Endothelial cell of umbilical vein (primary cell): ENCODE measurements around the gene CUBN. TPM values are rescaled to one million over a fixed set of nuclear protein-coding genes. Genes with fewer than 3 reads are reported as not detected.

Experiments
- BruUV-seq: library from RNA; stranded (reverse); fragments of 400-500 nt; replicated peaks from 2 replicates; lab custom pipeline; 2021; lab: Mats Ljungman, UMichigan
- CTCF ChIA-PET: fragments of 300-600, 350-600 bp; sonication (Branson Sonifier 250); formaldehyde crosslinking; loops from one replicate; lab custom pipeline; 2021; ENCODE audit warnings: antibody characterized with exemption, inconsistent platforms; lab: Charles Lee
- POLR2A ChIA-PET: fragments of 300-600, 350-600 bp; sonication (Branson Sonifier 250); formaldehyde crosslinking; loops from one replicate; lab custom pipeline; 2021; ENCODE audit warnings: antibody characterized with exemption, inconsistent platforms; lab: Charles Lee
- DNase-seq: peaks from one replicate; pipeline ENCODE4 v3.0.0-alpha.2; 2011; ENCODE audit warnings: low read depth, low spot score
- FAIRE-seq: peaks from 2 replicates; lab custom pipeline; 2011; peaks lifted over from hg19 to GRCh38; lab: Jason Lieb, UNC
- H2AFZ ChIP-seq: 2 replicates; pipeline ENCODE4 v1.6.0; 2012; ENCODE audit warnings: low read depth, low read length, control low read depth, inconsistent platforms
- H3K27ac ChIP-seq: 2 replicates; pipeline ENCODE4 v1.5.1; 2011; ENCODE audit warnings: low read depth, mild to moderate bottlenecking, control low read depth, low read length, moderate library complexity; ENCODE audit not compliant: insufficient read depth
- H3K27me3 ChIP-seq, 2 experiments: 2 replicates each; pipeline versions ENCODE4 v1.6.0 to v1.6.1; 2011; ENCODE audit warnings: low read length in 2 of 2, mixed read lengths in 1 of 2; ENCODE audit not compliant: control insufficient read depth in 2 of 2, insufficient read depth in 2 of 2
- H3K36me3 ChIP-seq, 2 experiments: 2 replicates in 1 of 2; 3 replicates in 1 of 2; pipeline ENCODE4 v1.5.1; 2011; ENCODE audit warnings: low read length in 2 of 2, mild to moderate bottlenecking in 1 of 2, moderate library complexity in 1 of 2; ENCODE audit not compliant: control insufficient read depth in 2 of 2, insufficient read depth in 2 of 2; ENCODE audit errors: extremely low read depth in 1 of 2
- H3K4me1 ChIP-seq: 3 replicates; pipeline ENCODE4 v1.5.1; 2011; ENCODE audit warnings: mild to moderate bottlenecking, low read length; ENCODE audit not compliant: control insufficient read depth, insufficient read depth; ENCODE audit errors: extremely low read depth
- H3K4me2 ChIP-seq: 2 replicates; pipeline ENCODE4 v1.6.1; 2011; ENCODE audit warnings: low read length, control low read depth, mixed read lengths; ENCODE audit not compliant: insufficient read depth
- H3K4me3 ChIP-seq, 3 experiments: fragments of 200-600 bp in 1 of 3; sonication (generic), shearing (Covaris generic) in 1 of 3; replicated peaks in 1 of 3; 2 replicates each; pipeline ENCODE4 v1.5.1; 2011 to 2016; ENCODE audit warnings: control low read depth in 3 of 3, low read length in 3 of 3, mild to moderate bottlenecking in 2 of 3, inconsistent platforms in 1 of 3, low read depth in 1 of 3, moderate library complexity in 1 of 3; ENCODE audit not compliant: insufficient read depth in 1 of 3
- H3K79me2 ChIP-seq: 2 replicates; pipeline ENCODE4 v1.6.0; 2012; ENCODE audit warnings: low read length, inconsistent platforms; ENCODE audit not compliant: control insufficient read depth, insufficient read depth
- H3K9ac ChIP-seq: replicated peaks from 2 replicates; pipeline ENCODE3; 2011; ENCODE audit warnings: low read length, control low read depth; ENCODE audit not compliant: insufficient read depth; ENCODE audit errors: extremely low read depth
- H3K9me1 ChIP-seq: replicated peaks from 3 replicates; pipeline ENCODE4 v1.6.0; 2011; ENCODE audit warnings: mild to moderate bottlenecking, low read length; ENCODE audit not compliant: control insufficient read depth, insufficient read depth; ENCODE audit errors: extremely low read depth
- H3K9me3 ChIP-seq: replicated peaks from 2 replicates; pipeline ENCODE4 v1.5.1; 2012; ENCODE audit warnings: low read length, inconsistent platforms; ENCODE audit not compliant: control insufficient read depth, insufficient read depth
- H4K20me1 ChIP-seq: replicated peaks from 2 replicates; pipeline ENCODE3; 2011; ENCODE audit warnings: mild to moderate bottlenecking, low read length; ENCODE audit not compliant: control insufficient read depth, insufficient read depth; ENCODE audit errors: extremely low read depth
- EZH2 ChIP-seq: IDR thresholded peaks from 2 replicates; pipeline ENCODE4 v1.6.1; 2012; ENCODE audit warnings: borderline replicate concordance, low read depth, mild to moderate bottlenecking, moderate library complexity, low read length, inconsistent platforms; ENCODE audit not compliant: severe bottlenecking
- FOS ChIP-seq: IDR thresholded peaks from 2 replicates; pipeline ENCODE4 v1.6.1; 2011; ENCODE audit warnings: mild to moderate bottlenecking, low read length, moderate library complexity, borderline replicate concordance; ENCODE audit not compliant: insufficient read depth
- GATA2 ChIP-seq: IDR thresholded peaks from 2 replicates; pipeline ENCODE4 v1.7.0; 2011; ENCODE audit warnings: low read depth, mild to moderate bottlenecking, moderate library complexity, mixed read lengths, low read length; ENCODE audit not compliant: insufficient read length, insufficient read depth
- JUN ChIP-seq: IDR thresholded peaks from 2 replicates; pipeline ENCODE4 v1.6.1; 2011; ENCODE audit warnings: borderline replicate concordance, low read depth; ENCODE audit not compliant: insufficient read length, insufficient read depth
- MYC ChIP-seq: IDR thresholded peaks from one replicate; pipeline ENCODE4 v1.6.1; 2011; ENCODE audit warnings: mild to moderate bottlenecking, low read depth, low read length
- POLR2A ChIP-seq: IDR thresholded peaks from 2 replicates; pipeline ENCODE4 v1.6.1; 2012; ENCODE audit warnings: low read depth, mild to moderate bottlenecking, control low read depth, low read length
- POLR2AphosphoS5 ChIP-seq: IDR thresholded peaks from 2 replicates; pipeline ENCODE4 v1.6.1; 2012; ENCODE audit warnings: low read depth, mild to moderate bottlenecking, control low read depth, low read length, moderate library complexity; ENCODE audit not compliant: insufficient read depth
- dilution Hi-C: fragments of 300-500 bp; cut with MboI; formaldehyde crosslinking; loops from one replicate; pipeline ENCODE4 v1.15.0; 2019; ENCODE audit warnings: low sequenced_read_pairs; ENCODE audit not compliant: extremely low pct_ligation_motif_present
- intact Hi-C: fragments of 100-400 bp; cut with micrococcal nuclease; formaldehyde crosslinking; loops from one replicate; pipeline ENCODE4 v1.10.0; 2022
- polyA plus RNA-seq, 4 experiments: library from polyadenylated mRNA; depleted of rRNA in 3 of 4; stranded (reverse) in 3 of 4; unstranded in 1 of 4; fragments of >200 nt; gene quantifications; 2 replicates each; pipeline versions ENCODE4 v1.2.1 to v1.2.3, GENCODE V29; 2011 to 2012; ENCODE audit warnings: missing spikeins in 1 of 4
- total RNA-seq: library from RNA; stranded (reverse); gene quantifications from 2 replicates; pipeline ENCODE4 v1.2.3, GENCODE V29; 2021
- TF ChIP-seq, protein P1 (sequence below): IDR thresholded peaks from 2 replicates; pipeline ENCODE4 v1.6.1; 2011; ENCODE audit not compliant: insufficient read depth, insufficient read length
- TF ChIP-seq, protein P2 (sequence below), 2 donors: IDR thresholded peaks; 1 replicate in 1 of 2; 2 replicates in 1 of 2; pipeline ENCODE4 v1.5.1; 2011; ENCODE audit warnings: low read length in 2 of 2, mild to moderate bottlenecking in 2 of 2, moderate library complexity in 2 of 2, control low read depth in 1 of 2, inconsistent platforms in 1 of 2, low read depth in 1 of 2; ENCODE audit not compliant: insufficient read depth in 1 of 2; ENCODE audit errors: extremely low read depth in 1 of 2

CUBN gene
- total and polyA plus RNA-seq, 2 donors (not counting 3 experiments of a cell fraction or from before 2014, with no cell fraction given), result 2.7 to 4.6 TPM

DNA sequence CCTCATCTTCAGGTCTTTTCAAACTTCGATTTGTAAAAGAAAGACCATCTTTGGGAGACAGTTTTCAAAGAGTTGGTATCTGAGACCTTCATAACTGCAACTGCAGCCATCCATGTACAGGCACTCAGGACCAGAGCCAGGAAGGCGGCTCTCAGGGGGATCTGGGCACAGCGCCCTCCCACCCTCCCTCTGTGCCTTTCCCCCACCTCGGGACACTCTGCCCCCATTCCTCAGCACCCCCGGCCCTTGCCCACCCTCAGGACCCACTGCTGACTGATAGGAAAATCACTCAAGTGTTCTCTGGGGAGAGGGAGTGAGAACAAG, 143.6 kb downstream of the CUBN start:
- Histone ChIP-seq H3K4me2 (no peak overlapping the region), H4K20me1 (no peaks in the 10 kb centered on the region), H3K9me1 (no peaks in the 10 kb centered on the region), H3K9me3 (no peaks in the 10 kb centered on the region), H3K4me1 (peaks cover 27% of the 10 kb centered on the region), H2AFZ (peak overlapping the region; percentile 69), H3K27me3 (no peaks in the 10 kb centered on the region), H3K79me2 (no peaks in the 10 kb centered on the region), H3K27ac (peak overlapping the region; percentile 96), H3K36me3 (no peaks in the 10 kb centered on the region), H3K9ac (peak overlapping the region; percentile 76), H3K4me3 (no peak overlapping the region)
- ChIA-PET POLR2A (no interaction called here), CTCF (interaction anchor here (1.6 kb wide), 1 partner anchor 20 kb away, joined by 6 read pairs; no protein-coding TSS in a partner anchor)
- BruUV-seq, result no TSS peak
- intact Hi-C loops (no loop called here), dilution Hi-C loops (no loop called here)
- no peak for DNase-seq
- no peak for FAIRE-seq
- no peak for TF ChIP-seq FOS
- TF ChIP-seq EZH2, result no peak
- TF ChIP-seq POLR2AphosphoS5, result no peak
- TF ChIP-seq, protein P1, sequence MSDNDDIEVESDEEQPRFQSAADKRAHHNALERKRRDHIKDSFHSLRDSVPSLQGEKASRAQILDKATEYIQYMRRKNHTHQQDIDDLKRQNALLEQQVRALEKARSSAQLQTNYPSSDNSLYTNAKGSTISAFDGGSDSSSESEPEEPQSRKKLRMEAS, result no peak
- TF ChIP-seq GATA2, result no peak
- TF ChIP-seq POLR2A, result no peak
- TF ChIP-seq, protein P2, sequence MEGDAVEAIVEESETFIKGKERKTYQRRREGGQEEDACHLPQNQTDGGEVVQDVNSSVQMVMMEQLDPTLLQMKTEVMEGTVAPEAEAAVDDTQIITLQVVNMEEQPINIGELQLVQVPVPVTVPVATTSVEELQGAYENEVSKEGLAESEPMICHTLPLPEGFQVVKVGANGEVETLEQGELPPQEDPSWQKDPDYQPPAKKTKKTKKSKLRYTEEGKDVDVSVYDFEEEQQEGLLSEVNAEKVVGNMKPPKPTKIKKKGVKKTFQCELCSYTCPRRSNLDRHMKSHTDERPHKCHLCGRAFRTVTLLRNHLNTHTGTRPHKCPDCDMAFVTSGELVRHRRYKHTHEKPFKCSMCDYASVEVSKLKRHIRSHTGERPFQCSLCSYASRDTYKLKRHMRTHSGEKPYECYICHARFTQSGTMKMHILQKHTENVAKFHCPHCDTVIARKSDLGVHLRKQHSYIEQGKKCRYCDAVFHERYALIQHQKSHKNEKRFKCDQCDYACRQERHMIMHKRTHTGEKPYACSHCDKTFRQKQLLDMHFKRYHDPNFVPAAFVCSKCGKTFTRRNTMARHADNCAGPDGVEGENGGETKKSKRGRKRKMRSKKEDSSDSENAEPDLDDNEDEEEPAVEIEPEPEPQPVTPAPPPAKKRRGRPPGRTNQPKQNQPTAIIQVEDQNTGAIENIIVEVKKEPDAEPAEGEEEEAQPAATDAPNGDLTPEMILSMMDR (IDR thresholded peaks at IDR 0.05; ENCODE audit: extremely low read depth in 1 of 2, insufficient read depth in 1 of 2, low read depth in 1 of 2, low read length in 2 of 2), result no peak
- no peak for TF ChIP-seq JUN
- TF ChIP-seq MYC, result no peak
